Smooth muscle cell (in vitro differentiated cells): ENCODE data around the gene CUBN. TPM values are rescaled to one million over a fixed set of nuclear protein-coding genes. Genes with fewer than 3 reads are reported as not detected.

Experiments
- DNase-seq: peaks from one replicate; lab custom pipeline; 2025; ENCODE audit not compliant: unreplicated experiment; lab: John Stamatoyannopoulos, UW
- H2AFZ ChIP-seq: fragments of 200-600 bp; sonication (generic); 2 replicates; pipeline ENCODE4 v1.6.0; 2016; ENCODE audit warnings: antibody characterized with exemption, low read depth, mild to moderate bottlenecking
- H3F3A ChIP-seq: fragments of 200-600 bp; sonication (generic); 2 replicates; pipeline ENCODE4 v1.6.0; 2017; ENCODE audit warnings: antibody characterized with exemption, low read depth
- H3K27ac ChIP-seq: fragments of 200-600 bp; sonication (generic); 2 replicates; pipeline ENCODE4 v1.5.1; 2016; ENCODE audit warnings: low read depth, mild to moderate bottlenecking
- H3K27me3 ChIP-seq: fragments of 200-600 bp; sonication (generic); 2 replicates; pipeline ENCODE4 v1.6.1; 2016; ENCODE audit warnings: low read depth, mild to moderate bottlenecking
- H3K36me3 ChIP-seq: fragments of 200-600 bp; sonication (generic); 2 replicates; pipeline ENCODE4 v1.5.1; 2016; ENCODE audit warnings: low read depth
- H3K4me1 ChIP-seq: fragments of 200-600 bp; sonication (generic); 2 replicates; pipeline ENCODE4 v1.5.1; 2016; ENCODE audit warnings: low read depth
- H3K4me2 ChIP-seq: fragments of 200-600 bp; sonication (generic); 2 replicates; pipeline ENCODE4 v1.6.0; 2016; ENCODE audit warnings: mild to moderate bottlenecking
- H3K4me3 ChIP-seq: fragments of 200-600 bp; sonication (generic); 2 replicates; pipeline ENCODE4 v1.5.1; 2016; ENCODE audit warnings: mild to moderate bottlenecking
- H3K79me2 ChIP-seq: fragments of 200-600 bp; sonication (generic); 2 replicates; pipeline ENCODE4 v1.6.0; 2016; ENCODE audit warnings: low read depth, mild to moderate bottlenecking
- H3K9ac ChIP-seq: fragments of 200-600 bp; sonication (generic); 2 replicates; pipeline ENCODE4 v1.6.0; 2016; ENCODE audit warnings: low read depth
- H3K9me3 ChIP-seq: fragments of 200-600 bp; sonication (generic); replicated peaks from 2 replicates; pipeline ENCODE4 v1.5.1; 2016; ENCODE audit warnings: low read depth
- H4K20me1 ChIP-seq: fragments of 200-600 bp; sonication (generic); 2 replicates; pipeline ENCODE4 v1.6.0; 2016; ENCODE audit warnings: low read depth
- WGBS: methylation state at CpG from one replicate; pipeline ENCODE4 v1.1.7; 2016; ENCODE audit warnings: low lambda C conversion rate; 5-methylcytosine and 5-hydroxymethylcytosine counted together
- polyA plus RNA-seq: library from polyadenylated mRNA; unstranded; fragments of >200 nt; fragmentation: Nextera tagmentation; extraction: Ambion mirVana; gene quantifications from 2 replicates; pipeline ENCODE4 v1.2.1, GENCODE V29; 2016
- total RNA-seq: library from RNA; depleted of rRNA; stranded (reverse); fragments of >200 nt; gene quantifications from 2 replicates; pipeline ENCODE4 v1.2.3, GENCODE V29; 2014
- TF ChIP-seq, protein P1 (sequence below): fragments of 200-600 bp; sonication (generic); IDR thresholded peaks from 2 replicates; pipeline ENCODE4 v1.5.1; 2017; ENCODE audit warnings: borderline replicate concordance, mild to moderate bottlenecking, antibody characterized with exemption; ENCODE audit not compliant: insufficient read depth, poor library complexity, severe bottlenecking

CUBN gene
- total and polyA plus RNA-seq, 2 experiments from 2014 or later: 0.62 to 4.7 TPM

DNA sequence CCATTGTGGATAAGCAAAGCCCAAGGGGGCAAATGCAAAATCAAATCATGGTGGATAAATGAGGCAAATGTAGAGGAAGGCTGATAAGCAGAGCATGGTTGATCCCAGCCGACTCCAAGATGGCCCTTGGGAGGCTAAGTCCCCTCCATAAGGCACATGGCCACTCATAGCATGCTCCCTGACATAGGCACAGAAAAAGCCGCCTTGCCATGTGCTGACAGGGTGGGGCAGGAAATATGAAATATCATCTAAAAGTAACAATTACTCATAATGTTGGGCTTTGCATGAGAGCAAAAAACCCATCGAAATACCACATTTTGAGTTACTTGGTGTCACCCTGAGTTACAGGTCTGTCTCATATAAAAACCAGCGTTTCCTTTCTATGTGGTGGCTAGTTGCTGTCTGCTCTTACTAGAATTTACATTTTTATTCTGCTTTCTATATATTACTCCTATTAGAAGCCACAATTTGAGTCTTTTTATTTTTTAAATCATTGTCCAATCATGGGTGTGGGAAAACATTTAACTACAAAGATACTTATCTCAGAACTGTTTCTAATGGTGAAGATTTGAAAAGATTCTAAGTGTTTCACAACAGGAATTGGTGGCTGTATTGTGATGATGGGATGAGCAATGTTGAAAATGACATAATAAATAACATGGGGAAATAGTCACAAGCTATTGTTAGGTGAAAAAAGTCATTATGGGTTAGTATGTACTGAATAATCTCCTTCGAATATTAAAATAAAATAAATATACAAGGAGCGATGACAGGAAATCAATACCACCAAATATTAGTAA lies 102.7 kb downstream of the CUBN start:
- Histone ChIP-seq H3K36me3 (no peaks in the 10 kb centered on the region), H3K9me3 (no peaks in the 10 kb centered on the region), H3K4me3 (no peak overlapping the region), H3K9ac (peak overlapping the region; percentile 43), H3K4me2 (peak overlapping the region; percentile 46), H3K4me1 (peaks cover 64% of the 10 kb centered on the region), H3K27me3 (no peaks in the 10 kb centered on the region), H4K20me1 (no peaks in the 10 kb centered on the region), H2AFZ (no peak overlapping the region), H3K27ac (peak overlapping the region; percentile 99), H3F3A (peaks cover 48% of the 10 kb centered on the region), H3K79me2 (no peaks in the 10 kb centered on the region)
- WGBS: 88% methylated on average over 6 of the region's 6 CpGs
- no peak for DNase-seq
- TF ChIP-seq, protein P1, sequence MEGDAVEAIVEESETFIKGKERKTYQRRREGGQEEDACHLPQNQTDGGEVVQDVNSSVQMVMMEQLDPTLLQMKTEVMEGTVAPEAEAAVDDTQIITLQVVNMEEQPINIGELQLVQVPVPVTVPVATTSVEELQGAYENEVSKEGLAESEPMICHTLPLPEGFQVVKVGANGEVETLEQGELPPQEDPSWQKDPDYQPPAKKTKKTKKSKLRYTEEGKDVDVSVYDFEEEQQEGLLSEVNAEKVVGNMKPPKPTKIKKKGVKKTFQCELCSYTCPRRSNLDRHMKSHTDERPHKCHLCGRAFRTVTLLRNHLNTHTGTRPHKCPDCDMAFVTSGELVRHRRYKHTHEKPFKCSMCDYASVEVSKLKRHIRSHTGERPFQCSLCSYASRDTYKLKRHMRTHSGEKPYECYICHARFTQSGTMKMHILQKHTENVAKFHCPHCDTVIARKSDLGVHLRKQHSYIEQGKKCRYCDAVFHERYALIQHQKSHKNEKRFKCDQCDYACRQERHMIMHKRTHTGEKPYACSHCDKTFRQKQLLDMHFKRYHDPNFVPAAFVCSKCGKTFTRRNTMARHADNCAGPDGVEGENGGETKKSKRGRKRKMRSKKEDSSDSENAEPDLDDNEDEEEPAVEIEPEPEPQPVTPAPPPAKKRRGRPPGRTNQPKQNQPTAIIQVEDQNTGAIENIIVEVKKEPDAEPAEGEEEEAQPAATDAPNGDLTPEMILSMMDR: no peak

DNA sequence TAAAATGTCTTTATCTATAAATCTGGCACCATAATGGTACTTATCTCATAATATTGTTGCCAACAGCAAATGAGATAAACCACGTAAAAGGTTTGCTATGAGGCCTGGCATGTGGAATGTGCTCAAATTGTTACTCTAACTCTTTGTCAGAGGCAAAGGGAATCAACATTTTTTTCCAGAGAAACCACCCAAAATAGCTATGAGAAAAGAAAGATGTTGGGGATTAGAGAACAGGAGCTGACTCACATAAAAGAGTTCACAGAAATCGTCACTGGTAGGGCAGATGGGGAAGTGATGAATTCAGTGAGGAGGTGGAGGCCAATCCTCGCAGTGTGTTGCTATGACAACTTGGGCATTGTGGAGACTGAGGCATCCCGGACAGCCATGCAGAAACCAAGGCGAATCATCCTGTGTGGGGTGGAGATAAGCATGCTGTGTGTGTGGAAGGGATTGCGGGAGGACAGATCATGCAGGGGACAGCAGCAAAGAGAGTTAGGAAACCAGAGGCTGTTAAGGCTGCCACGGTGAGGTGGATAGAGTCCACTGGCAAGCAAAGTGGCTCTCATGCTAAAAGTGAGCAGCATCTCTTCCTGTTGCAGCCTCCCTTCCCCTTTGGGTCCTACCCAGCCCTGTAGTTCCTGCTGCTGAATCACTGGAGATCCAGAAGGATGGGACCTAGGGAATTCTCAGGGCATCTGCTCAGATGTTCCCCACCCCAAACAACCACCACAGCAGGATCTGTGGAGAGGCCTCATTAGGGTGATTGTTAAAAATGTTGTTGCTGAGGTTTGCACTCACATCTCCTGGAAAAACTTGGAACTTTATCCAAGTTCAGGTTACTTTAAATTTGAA lies 103.9 kb downstream of the CUBN start:
- Histone ChIP-seq H3K4me3 (no peak overlapping the region), H3F3A (peaks cover 50% of the 10 kb centered on the region), H2AFZ (no peak overlapping the region), H3K36me3 (no peaks in the 10 kb centered on the region), H4K20me1 (no peaks in the 10 kb centered on the region), H3K79me2 (no peaks in the 10 kb centered on the region), H3K4me2 (peak overlapping the region; percentile 69), H3K9me3 (no peaks in the 10 kb centered on the region), H3K9ac (peak overlapping the region; percentile 94), H3K27ac (peak overlapping the region; percentile 99), H3K4me1 (peaks cover 64% of the 10 kb centered on the region), H3K27me3 (no peaks in the 10 kb centered on the region)
- 2% methylated on average over 7 of the region's 7 CpGs for WGBS
- peak; percentile 31 for DNase-seq
- TF ChIP-seq, protein P1: no peak

- H3K4me3 ChIP-seq: no peak overlapping the region
- H4K20me1 ChIP-seq: no peaks in the 10 kb centered on the region
- no peak overlapping the region for H2AFZ ChIP-seq
Observed at GRCh38 chr10:17024461-17024860, 105.2 kb downstream of the CUBN start.

More at GRCh38 chr10:17024461-17024860, 105.2 kb downstream of the CUBN start:
- H3K27ac ChIP-seq: peak overlapping the region; percentile 99
- TF ChIP-seq, protein P1: no peak
- no peaks in the 10 kb centered on the region for H3K36me3 ChIP-seq
- 93% methylated on average over 4 of the region's 4 CpGs for WGBS
- H3F3A ChIP-seq: peaks cover 50% of the 10 kb centered on the region
- H3K9ac ChIP-seq: peak overlapping the region; percentile 94
- no peaks in the 10 kb centered on the region for H3K27me3 ChIP-seq
- H3K4me2 ChIP-seq: peak overlapping the region; percentile 69
- H3K4me1 ChIP-seq: peaks cover 58% of the 10 kb centered on the region
- no peaks in the 10 kb centered on the region for H3K9me3 ChIP-seq
- DNase-seq: no peak
- no peaks in the 10 kb centered on the region for H3K79me2 ChIP-seq
